ENCODE results near the gene SAAL1. TPM values are rescaled to one million over a fixed set of nuclear protein-coding genes. Genes with fewer than 3 reads are reported as not detected.

Gene SAAL1
- total RNA-seq, 1 experiment from 2014 or later: 41.2 TPM

- no peaks in the 10 kb centered on the region for H3K27me3 ChIP-seq (ENCODE audit: insufficient read depth, low read length)
- no peaks in the 10 kb centered on the region for H3K9me3 ChIP-seq (ENCODE audit: control insufficient read depth in 1 of 2, insufficient read depth in 1 of 2, low read depth in 1 of 2, low read length in 2 of 2)
- no peaks in the 10 kb centered on the region for H3K9me2 ChIP-seq (ENCODE audit: insufficient read depth)
- no peak overlapping the region for H3K4me2 ChIP-seq (ENCODE audit: low read length)
- no peak overlapping the region for H3K9ac ChIP-seq (ENCODE audit: low read length)
- ChIA-PET CTCF (no interaction called here), RAD21 (ENCODE audit: low non-redundant PET in 1 of 2, low total read pairs in 2 of 2, uncharacterized antibody in 2 of 2, unreplicated experiment in 2 of 2) (no interaction called here), POLR2A (no interaction called here)
- no peaks in the 10 kb centered on the region for H3K36me3 ChIP-seq (ENCODE audit: control insufficient read depth in 1 of 2, insufficient read depth in 2 of 2, low read length in 2 of 2)
- no peaks in the 10 kb centered on the region for H3K79me2 ChIP-seq (ENCODE audit: insufficient read depth, low read length)
- H2AFZ ChIP-seq (ENCODE audit: low read depth, low read length, poor library complexity, severe bottlenecking): no peak overlapping the region
- H3K27ac ChIP-seq (ENCODE audit: low read depth, low read length): no peak overlapping the region
- H4K20me1 ChIP-seq (ENCODE audit: insufficient read depth): no peaks in the 10 kb centered on the region
- no peak for DNase-seq (ENCODE audit: low read depth, low spot score)
- TF ChIP-seq ELF1 (IDR thresholded peaks at IDR 0.05; ENCODE audit: borderline replicate concordance, low read depth) (no peak), CBX3 (IDR thresholded peaks at IDR 0.05; ENCODE audit: low read depth) (no peak), EGR1 (IDR thresholded peaks at IDR 0.05; ENCODE audit: low read depth) (no peak), TCF7L2 (IDR thresholded peaks at IDR 0.05; ENCODE audit: borderline replicate concordance, extremely low read depth, insufficient read depth, insufficient read length) (no peak), ZBTB33 (IDR thresholded peaks at IDR 0.05; ENCODE audit: extremely low read depth, insufficient replicate concordance, low read length) (no peak), YY1 (IDR thresholded peaks at IDR 0.05; ENCODE audit: extremely low read depth, insufficient replicate concordance, low read depth, low read length) (no peak), REST (IDR thresholded peaks at IDR 0.05; ENCODE audit: low read depth) (no peak), FOSL1 (IDR thresholded peaks at IDR 0.05; ENCODE audit: low read depth) (no peak), ATF3 (IDR thresholded peaks at IDR 0.05) (no peak), SIN3A (IDR thresholded peaks at IDR 0.05; ENCODE audit: low read depth) (no peak), MAX (IDR thresholded peaks at IDR 0.05) (no peak)
- intact Hi-C loops (cut with micrococcal nuclease): no loop called here
- BruUV-seq (replicated peaks): no TSS peak
- H3K4me1 ChIP-seq (ENCODE audit: control insufficient read depth in 1 of 2, insufficient read depth in 2 of 2, low read length in 2 of 2): no peaks in the 10 kb centered on the region
- H3K4me3 ChIP-seq (replicated peaks in 1 of 2; ENCODE audit: low read depth in 1 of 2, low read length in 2 of 2): no peak overlapping the region
- no peak for ATAC-seq
Observed at GRCh38 chr11:18066626-18067025, 39.3 kb downstream of the SAAL1 start.

Measured in HCT116 (cell line).